Measurements from ENCODE around the gene TNIK. TPM values are rescaled to one million over a fixed set of nuclear protein-coding genes. Genes with fewer than 3 reads are reported as not detected.
A peak's percentile ranks its signal among the peaks of the same experiment; 100 is the strongest.

The TNIK gene
- total and polyA plus RNA-seq, 10 of the 15 experiments (the other 5 are each of a cell fraction or from before 2014, with no cell fraction given): 13.9 to 74.3 (median 48.2) TPM

DNA sequence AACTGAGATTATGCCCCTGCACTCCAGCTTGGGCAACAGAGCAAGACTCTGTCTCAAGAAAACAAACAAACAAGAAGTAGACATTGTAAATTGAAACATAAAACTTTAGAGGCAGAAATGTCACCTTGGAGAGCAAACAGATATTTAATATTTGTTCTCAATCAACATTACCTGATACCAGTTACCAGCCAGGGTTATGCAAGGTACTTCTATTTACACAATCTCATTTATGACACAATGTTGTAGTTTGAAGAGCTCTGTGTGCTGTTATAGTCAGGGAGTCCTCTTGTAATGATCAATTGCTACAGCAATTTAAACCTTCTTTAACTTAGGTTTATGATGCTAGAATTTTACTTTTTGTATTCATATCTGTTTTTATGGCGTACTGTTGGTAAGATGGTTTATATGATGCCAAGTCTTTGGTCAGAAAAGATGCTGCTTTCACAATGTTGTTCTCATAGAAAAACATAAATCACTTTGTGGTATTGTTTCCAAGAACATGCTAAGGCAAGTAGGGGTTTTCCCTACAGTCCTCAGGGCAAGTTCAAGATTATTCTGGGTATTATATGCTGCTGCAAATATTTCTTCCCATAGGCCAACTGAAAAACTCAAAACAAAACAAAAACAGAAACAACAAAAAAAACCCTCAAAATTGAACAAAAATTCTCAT lies 173.5 kb downstream of the TNIK start (continued):
- TF ChIP-seq, protein P1, sequence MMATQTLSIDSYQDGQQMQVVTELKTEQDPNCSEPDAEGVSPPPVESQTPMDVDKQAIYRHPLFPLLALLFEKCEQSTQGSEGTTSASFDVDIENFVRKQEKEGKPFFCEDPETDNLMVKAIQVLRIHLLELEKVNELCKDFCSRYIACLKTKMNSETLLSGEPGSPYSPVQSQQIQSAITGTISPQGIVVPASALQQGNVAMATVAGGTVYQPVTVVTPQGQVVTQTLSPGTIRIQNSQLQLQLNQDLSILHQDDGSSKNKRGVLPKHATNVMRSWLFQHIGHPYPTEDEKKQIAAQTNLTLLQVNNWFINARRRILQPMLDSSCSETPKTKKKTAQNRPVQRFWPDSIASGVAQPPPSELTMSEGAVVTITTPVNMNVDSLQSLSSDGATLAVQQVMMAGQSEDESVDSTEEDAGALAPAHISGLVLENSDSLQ (IDR thresholded peaks at IDR 0.05): peak; percentile 44; the same call in 1 of the 2 replicates
- no peak for TF ChIP-seq RBBP5 (conservative IDR thresholded peaks at IDR 0.05)
- no peak for TF ChIP-seq DPF2 (IDR thresholded peaks at IDR 0.05)
- TF ChIP-seq, protein P2, sequence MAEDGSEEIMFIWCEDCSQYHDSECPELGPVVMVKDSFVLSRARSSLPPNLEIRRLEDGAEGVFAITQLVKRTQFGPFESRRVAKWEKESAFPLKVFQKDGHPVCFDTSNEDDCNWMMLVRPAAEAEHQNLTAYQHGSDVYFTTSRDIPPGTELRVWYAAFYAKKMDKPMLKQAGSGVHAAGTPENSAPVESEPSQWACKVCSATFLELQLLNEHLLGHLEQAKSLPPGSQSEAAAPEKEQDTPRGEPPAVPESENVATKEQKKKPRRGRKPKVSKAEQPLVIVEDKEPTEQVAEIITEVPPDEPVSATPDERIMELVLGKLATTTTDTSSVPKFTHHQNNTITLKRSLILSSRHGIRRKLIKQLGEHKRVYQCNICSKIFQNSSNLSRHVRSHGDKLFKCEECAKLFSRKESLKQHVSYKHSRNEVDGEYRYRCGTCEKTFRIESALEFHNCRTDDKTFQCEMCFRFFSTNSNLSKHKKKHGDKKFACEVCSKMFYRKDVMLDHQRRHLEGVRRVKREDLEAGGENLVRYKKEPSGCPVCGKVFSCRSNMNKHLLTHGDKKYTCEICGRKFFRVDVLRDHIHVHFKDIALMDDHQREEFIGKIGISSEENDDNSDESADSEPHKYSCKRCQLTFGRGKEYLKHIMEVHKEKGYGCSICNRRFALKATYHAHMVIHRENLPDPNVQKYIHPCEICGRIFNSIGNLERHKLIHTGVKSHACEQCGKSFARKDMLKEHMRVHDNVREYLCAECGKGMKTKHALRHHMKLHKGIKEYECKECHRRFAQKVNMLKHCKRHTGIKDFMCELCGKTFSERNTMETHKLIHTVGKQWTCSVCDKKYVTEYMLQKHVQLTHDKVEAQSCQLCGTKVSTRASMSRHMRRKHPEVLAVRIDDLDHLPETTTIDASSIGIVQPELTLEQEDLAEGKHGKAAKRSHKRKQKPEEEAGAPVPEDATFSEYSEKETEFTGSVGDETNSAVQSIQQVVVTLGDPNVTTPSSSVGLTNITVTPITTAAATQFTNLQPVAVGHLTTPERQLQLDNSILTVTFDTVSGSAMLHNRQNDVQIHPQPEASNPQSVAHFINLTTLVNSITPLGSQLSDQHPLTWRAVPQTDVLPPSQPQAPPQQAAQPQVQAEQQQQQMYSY (CRISPR knock-in tag; IDR thresholded peaks at IDR 0.05): no peak
- no peak for TF ChIP-seq RB1 (IDR thresholded peaks at IDR 0.05; ENCODE audit: borderline replicate concordance)
- TF ChIP-seq, protein P3, sequence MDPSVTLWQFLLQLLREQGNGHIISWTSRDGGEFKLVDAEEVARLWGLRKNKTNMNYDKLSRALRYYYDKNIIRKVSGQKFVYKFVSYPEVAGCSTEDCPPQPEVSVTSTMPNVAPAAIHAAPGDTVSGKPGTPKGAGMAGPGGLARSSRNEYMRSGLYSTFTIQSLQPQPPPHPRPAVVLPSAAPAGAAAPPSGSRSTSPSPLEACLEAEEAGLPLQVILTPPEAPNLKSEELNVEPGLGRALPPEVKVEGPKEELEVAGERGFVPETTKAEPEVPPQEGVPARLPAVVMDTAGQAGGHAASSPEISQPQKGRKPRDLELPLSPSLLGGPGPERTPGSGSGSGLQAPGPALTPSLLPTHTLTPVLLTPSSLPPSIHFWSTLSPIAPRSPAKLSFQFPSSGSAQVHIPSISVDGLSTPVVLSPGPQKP (IDR thresholded peaks at IDR 0.05; ENCODE audit: low read depth, low read length): no peak
- no peak for TF ChIP-seq BACH1 (IDR thresholded peaks at IDR 0.05; ENCODE audit: borderline replicate concordance)
- TF ChIP-seq ZNF207 (IDR thresholded peaks at IDR 0.05; ENCODE audit: borderline replicate concordance): no peak
- TF ChIP-seq CBX5 (IDR thresholded peaks at IDR 0.05; ENCODE audit: low read depth): peak; percentile 72; the same call in 1 of the 2 replicates
- TF ChIP-seq KAT2A (conservative IDR thresholded peaks at IDR 0.05; ENCODE audit: control insufficient read depth, low read depth, low read length): no peak
- no peak for TF ChIP-seq MYB (IDR thresholded peaks at IDR 0.05; ENCODE audit: borderline replicate concordance, low read depth, low read length)
- no peak for TF ChIP-seq WRNIP1 (IDR thresholded peaks at IDR 0.05; ENCODE audit: borderline replicate concordance, low read depth, low read length)
- TF ChIP-seq, protein P4, sequence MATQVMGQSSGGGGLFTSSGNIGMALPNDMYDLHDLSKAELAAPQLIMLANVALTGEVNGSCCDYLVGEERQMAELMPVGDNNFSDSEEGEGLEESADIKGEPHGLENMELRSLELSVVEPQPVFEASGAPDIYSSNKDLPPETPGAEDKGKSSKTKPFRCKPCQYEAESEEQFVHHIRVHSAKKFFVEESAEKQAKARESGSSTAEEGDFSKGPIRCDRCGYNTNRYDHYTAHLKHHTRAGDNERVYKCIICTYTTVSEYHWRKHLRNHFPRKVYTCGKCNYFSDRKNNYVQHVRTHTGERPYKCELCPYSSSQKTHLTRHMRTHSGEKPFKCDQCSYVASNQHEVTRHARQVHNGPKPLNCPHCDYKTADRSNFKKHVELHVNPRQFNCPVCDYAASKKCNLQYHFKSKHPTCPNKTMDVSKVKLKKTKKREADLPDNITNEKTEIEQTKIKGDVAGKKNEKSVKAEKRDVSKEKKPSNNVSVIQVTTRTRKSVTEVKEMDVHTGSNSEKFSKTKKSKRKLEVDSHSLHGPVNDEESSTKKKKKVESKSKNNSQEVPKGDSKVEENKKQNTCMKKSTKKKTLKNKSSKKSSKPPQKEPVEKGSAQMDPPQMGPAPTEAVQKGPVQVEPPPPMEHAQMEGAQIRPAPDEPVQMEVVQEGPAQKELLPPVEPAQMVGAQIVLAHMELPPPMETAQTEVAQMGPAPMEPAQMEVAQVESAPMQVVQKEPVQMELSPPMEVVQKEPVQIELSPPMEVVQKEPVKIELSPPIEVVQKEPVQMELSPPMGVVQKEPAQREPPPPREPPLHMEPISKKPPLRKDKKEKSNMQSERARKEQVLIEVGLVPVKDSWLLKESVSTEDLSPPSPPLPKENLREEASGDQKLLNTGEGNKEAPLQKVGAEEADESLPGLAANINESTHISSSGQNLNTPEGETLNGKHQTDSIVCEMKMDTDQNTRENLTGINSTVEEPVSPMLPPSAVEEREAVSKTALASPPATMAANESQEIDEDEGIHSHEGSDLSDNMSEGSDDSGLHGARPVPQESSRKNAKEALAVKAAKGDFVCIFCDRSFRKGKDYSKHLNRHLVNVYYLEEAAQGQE (IDR thresholded peaks at IDR 0.05; ENCODE audit: low read depth, low read length): no peak
- TF ChIP-seq, protein P5, sequence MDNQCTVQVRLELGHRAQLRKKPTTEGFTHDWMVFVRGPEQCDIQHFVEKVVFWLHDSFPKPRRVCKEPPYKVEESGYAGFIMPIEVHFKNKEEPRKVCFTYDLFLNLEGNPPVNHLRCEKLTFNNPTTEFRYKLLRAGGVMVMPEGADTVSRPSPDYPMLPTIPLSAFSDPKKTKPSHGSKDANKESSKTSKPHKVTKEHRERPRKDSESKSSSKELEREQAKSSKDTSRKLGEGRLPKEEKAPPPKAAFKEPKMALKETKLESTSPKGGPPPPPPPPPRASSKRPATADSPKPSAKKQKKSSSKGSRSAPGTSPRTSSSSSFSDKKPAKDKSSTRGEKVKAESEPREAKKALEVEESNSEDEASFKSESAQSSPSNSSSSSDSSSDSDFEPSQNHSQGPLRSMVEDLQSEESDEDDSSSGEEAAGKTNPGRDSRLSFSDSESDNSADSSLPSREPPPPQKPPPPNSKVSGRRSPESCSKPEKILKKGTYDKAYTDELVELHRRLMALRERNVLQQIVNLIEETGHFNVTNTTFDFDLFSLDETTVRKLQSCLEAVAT (IDR thresholded peaks at IDR 0.05): no peak
- TF ChIP-seq, protein P6, sequence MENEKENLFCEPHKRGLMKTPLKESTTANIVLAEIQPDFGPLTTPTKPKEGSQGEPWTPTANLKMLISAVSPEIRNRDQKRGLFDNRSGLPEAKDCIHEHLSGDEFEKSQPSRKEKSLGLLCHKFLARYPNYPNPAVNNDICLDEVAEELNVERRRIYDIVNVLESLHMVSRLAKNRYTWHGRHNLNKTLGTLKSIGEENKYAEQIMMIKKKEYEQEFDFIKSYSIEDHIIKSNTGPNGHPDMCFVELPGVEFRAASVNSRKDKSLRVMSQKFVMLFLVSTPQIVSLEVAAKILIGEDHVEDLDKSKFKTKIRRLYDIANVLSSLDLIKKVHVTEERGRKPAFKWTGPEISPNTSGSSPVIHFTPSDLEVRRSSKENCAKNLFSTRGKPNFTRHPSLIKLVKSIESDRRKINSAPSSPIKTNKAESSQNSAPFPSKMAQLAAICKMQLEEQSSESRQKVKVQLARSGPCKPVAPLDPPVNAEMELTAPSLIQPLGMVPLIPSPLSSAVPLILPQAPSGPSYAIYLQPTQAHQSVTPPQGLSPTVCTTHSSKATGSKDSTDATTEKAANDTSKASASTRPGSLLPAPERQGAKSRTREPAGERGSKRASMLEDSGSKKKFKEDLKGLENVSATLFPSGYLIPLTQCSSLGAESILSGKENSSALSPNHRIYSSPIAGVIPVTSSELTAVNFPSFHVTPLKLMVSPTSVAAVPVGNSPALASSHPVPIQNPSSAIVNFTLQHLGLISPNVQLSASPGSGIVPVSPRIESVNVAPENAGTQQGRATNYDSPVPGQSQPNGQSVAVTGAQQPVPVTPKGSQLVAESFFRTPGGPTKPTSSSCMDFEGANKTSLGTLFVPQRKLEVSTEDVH (IDR thresholded peaks at IDR 0.05; ENCODE audit: low read depth, partially characterized antibody): no peak

Measured in GM12878 (cell line).